ENCODE measurements around the gene FRMD6. TPM values are rescaled to one million over a fixed set of nuclear protein-coding genes. Genes with fewer than 3 reads are reported as not detected.

The FRMD6 gene
- total RNA-seq, 1 donor from 2014 or later, result 16.9 TPM

- DNase-seq, result no peak
- Mint-ChIP-seq H3K27me3 (ENCODE audit: unreplicated experiment) (no peaks in the 10 kb centered on the region), H3K4me3 (ENCODE audit: unreplicated experiment) (no peak overlapping the region), H3K36me3 (ENCODE audit: unreplicated experiment) (no peaks in the 10 kb centered on the region), H3K27ac (ENCODE audit: unreplicated experiment) (no peak overlapping the region), H3K4me1 (ENCODE audit: low read depth, unreplicated experiment) (peaks cover 10% of the 10 kb centered on the region), H3K9me3 (ENCODE audit: unreplicated experiment) (no peaks in the 10 kb centered on the region)
- no peak for TF ChIP-seq CTCF (IDR thresholded peaks at IDR 0.05; ENCODE audit: partially characterized antibody, unreplicated experiment)
Measured at GRCh38 chr14:51681411-51681810, 29.7 kb downstream of the FRMD6 start.

GRCh38 chr14:51682411-51682810 lies 30.7 kb downstream of the FRMD6 start:
- Mint-ChIP-seq H3K36me3 (ENCODE audit: unreplicated experiment) (no peaks in the 10 kb centered on the region), H3K9me3 (ENCODE audit: unreplicated experiment) (no peaks in the 10 kb centered on the region), H3K27me3 (ENCODE audit: unreplicated experiment) (no peaks in the 10 kb centered on the region), H3K4me1 (ENCODE audit: low read depth, unreplicated experiment) (peaks cover 7% of the 10 kb centered on the region), H3K4me3 (ENCODE audit: unreplicated experiment) (no peak overlapping the region), H3K27ac (ENCODE audit: unreplicated experiment) (no peak overlapping the region)
- TF ChIP-seq CTCF (IDR thresholded peaks at IDR 0.05; ENCODE audit: partially characterized antibody, unreplicated experiment), result no peak
- no peak for DNase-seq

GRCh38 chr14:51684760-51685159 lies 33.0 kb downstream of the FRMD6 start:
- Mint-ChIP-seq H3K36me3 (ENCODE audit: unreplicated experiment) (no peaks in the 10 kb centered on the region), H3K27ac (ENCODE audit: unreplicated experiment) (no peak overlapping the region), H3K27me3 (ENCODE audit: unreplicated experiment) (no peaks in the 10 kb centered on the region), H3K4me3 (ENCODE audit: unreplicated experiment) (no peak overlapping the region), H3K4me1 (ENCODE audit: low read depth, unreplicated experiment) (peaks cover 5% of the 10 kb centered on the region), H3K9me3 (ENCODE audit: unreplicated experiment) (no peaks in the 10 kb centered on the region)
- TF ChIP-seq CTCF (IDR thresholded peaks at IDR 0.05; ENCODE audit: partially characterized antibody, unreplicated experiment), result no peak
- DNase-seq, result no peak

GRCh38 chr14:51691176-51691575 lies 39.5 kb downstream of the FRMD6 start:
- DNase-seq, result no peak
- H3K4me1 Mint-ChIP-seq (ENCODE audit: low read depth, unreplicated experiment), result no peaks in the 10 kb centered on the region
- no peak for TF ChIP-seq CTCF (IDR thresholded peaks at IDR 0.05; ENCODE audit: partially characterized antibody, unreplicated experiment)
- no peaks in the 10 kb centered on the region for H3K9me3 Mint-ChIP-seq (ENCODE audit: unreplicated experiment)
- H3K27me3 Mint-ChIP-seq (ENCODE audit: unreplicated experiment), result no peaks in the 10 kb centered on the region
- H3K4me3 Mint-ChIP-seq (ENCODE audit: unreplicated experiment), result no peak overlapping the region
- no peak overlapping the region for H3K27ac Mint-ChIP-seq (ENCODE audit: unreplicated experiment)
- no peaks in the 10 kb centered on the region for H3K36me3 Mint-ChIP-seq (ENCODE audit: unreplicated experiment)

GRCh38 chr14:51692646-51693045 lies 40.9 kb downstream of the FRMD6 start:
- no peak for DNase-seq
- no peaks in the 10 kb centered on the region for H3K36me3 Mint-ChIP-seq (ENCODE audit: unreplicated experiment)
- H3K9me3 Mint-ChIP-seq (ENCODE audit: unreplicated experiment), result no peaks in the 10 kb centered on the region
- no peak overlapping the region for H3K27ac Mint-ChIP-seq (ENCODE audit: unreplicated experiment)
- no peak for TF ChIP-seq CTCF (IDR thresholded peaks at IDR 0.05; ENCODE audit: partially characterized antibody, unreplicated experiment)
- H3K27me3 Mint-ChIP-seq (ENCODE audit: unreplicated experiment), result no peaks in the 10 kb centered on the region
- H3K4me1 Mint-ChIP-seq (ENCODE audit: low read depth, unreplicated experiment), result no peaks in the 10 kb centered on the region
- no peak overlapping the region for H3K4me3 Mint-ChIP-seq (ENCODE audit: unreplicated experiment)

All from glutamatergic neuron (in vitro differentiated cells).